GM12873 (cell line): ENCODE measurements around the gene CCDC177.

Experiments
- CTCF ChIP-seq: IDR thresholded peaks from 2 replicates; pipeline ENCODE4 v1.5.1; 2012; ENCODE audit warnings: low read depth, mild to moderate bottlenecking, moderate library complexity, low read length, control low read depth; ENCODE audit not compliant: insufficient read depth; ENCODE audit errors: missing control alignments

CCDC177 gene

GRCh38 chr14:69538766-69539165 lies 35.9 kb downstream of the CCDC177 start:
- no peak for TF ChIP-seq CTCF

- TF ChIP-seq CTCF = no peak
Observed at GRCh38 chr14:69537900-69538299, 36.8 kb downstream of the CCDC177 start.

GRCh38 chr14:69536971-69537370 lies 37.7 kb downstream of the CCDC177 start:
- TF ChIP-seq CTCF = no peak

GRCh38 chr14:69535230-69535848 lies 39.3 kb downstream of the CCDC177 start:
- TF ChIP-seq CTCF = peak; percentile 57

GRCh38 chr14:69532561-69533340 lies 41.9 kb downstream of the CCDC177 start:
- TF ChIP-seq CTCF = no peak

DNA sequence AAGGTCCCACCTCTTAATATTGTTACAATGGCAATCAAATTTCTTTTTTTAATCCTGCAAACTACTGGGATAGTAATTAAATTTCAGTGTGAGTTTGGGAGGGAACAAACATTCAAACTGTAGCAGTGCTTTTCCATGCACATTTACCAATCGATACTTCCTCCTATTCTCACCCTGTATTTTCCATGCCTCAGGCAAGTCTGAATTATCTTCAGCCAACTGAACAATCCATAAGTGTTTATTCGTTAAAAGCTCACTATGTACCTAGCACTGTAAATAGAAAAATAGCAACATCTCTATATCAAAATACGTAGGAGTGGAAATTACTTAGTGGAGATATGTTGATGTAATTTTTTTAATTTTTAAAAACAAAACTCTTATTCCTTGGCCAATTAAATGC lies 43.5 kb downstream of the CCDC177 start:
- TF ChIP-seq CTCF = no peak

DNA sequence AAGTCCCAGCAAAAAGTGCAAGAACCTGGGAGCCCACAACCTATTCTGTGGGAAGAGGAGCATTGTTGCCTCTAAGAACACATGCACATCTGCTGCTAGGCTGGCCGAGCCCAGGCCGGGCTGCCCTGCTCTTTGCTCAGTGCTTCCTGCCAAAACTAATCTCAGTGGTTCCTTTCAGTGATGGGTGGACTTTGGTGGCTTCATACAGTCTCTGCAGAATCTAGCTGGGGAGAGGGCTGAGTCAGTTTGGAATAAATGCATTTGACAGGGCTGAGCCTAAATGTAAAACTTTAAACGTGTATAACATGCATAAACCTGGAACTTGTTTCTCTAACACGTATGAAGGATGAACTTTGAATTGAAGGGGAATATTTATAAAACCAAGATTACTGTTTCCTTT lies 44.6 kb downstream of the CCDC177 start:
- no peak for TF ChIP-seq CTCF
